Measurements from ENCODE around the gene PLVAP.

GRCh38 chr19:17424743-17425365 is 47.7 kb upstream of the PLVAP start:
- no peak for TF ChIP-seq EP300 (IDR thresholded peaks at IDR 0.05)
- no peak for TF ChIP-seq POLR2AphosphoS5 (IDR thresholded peaks at IDR 0.05)
- TF ChIP-seq POLR2A (IDR thresholded peaks at IDR 0.05): no peak
- TF ChIP-seq CTCF (IDR thresholded peaks at IDR 0.05): peak in 3 of 4 experiments; percentile 15 to 55 (median 27)

Measured in gastroesophageal sphincter (tissue), 3 donors.